Measurements from ENCODE around the gene LARGE1. TPM values are rescaled to one million over a fixed set of nuclear protein-coding genes. Genes with fewer than 3 reads are reported as not detected.

LARGE1 gene
- total and polyA plus RNA-seq, 2 of the 13 experiments (the other 11 are each of a cell fraction or from before 2014, with no cell fraction given) = 8.4 to 11.0 TPM

GRCh38 chr22:33864723-33865130 lies 55.5 kb downstream of the LARGE1 start (continued):
- TF ChIP-seq ZNF441 (CRISPR knock-in tag; IDR thresholded peaks at IDR 0.05; ENCODE audit: borderline replicate concordance) (no peak), ZNF678 (CRISPR knock-in tag; IDR thresholded peaks at IDR 0.05) (no peak), ZNF737 (CRISPR knock-in tag; IDR thresholded peaks at IDR 0.05; ENCODE audit: borderline replicate concordance) (no peak), ZBTB34 (CRISPR knock-in tag; IDR thresholded peaks at IDR 0.05) (no peak), ZMYM2 (CRISPR knock-in tag; IDR thresholded peaks at IDR 0.05) (no peak), CREBL2 (CRISPR knock-in tag; IDR thresholded peaks at IDR 0.05; ENCODE audit: borderline replicate concordance) (no peak), ZNF546 (CRISPR knock-in tag; conservative IDR thresholded peaks at IDR 0.05) (no peak), ZNF350 (CRISPR knock-in tag; IDR thresholded peaks at IDR 0.05; ENCODE audit: borderline replicate concordance, low read depth) (0 out of 2 replicates have a peak, but pooled peaks have one; percentile 30), CEBPG (CRISPR knock-in tag; IDR thresholded peaks at IDR 0.05) (peak; percentile 76), CCDC6 (CRISPR knock-in tag; IDR thresholded peaks at IDR 0.05) (no peak), ZNF274 (CRISPR knock-in tag; IDR thresholded peaks at IDR 0.05) (no peak), RARA (CRISPR knock-in tag; IDR thresholded peaks at IDR 0.05) (no peak), ZNF17 (CRISPR knock-in tag; IDR thresholded peaks at IDR 0.05) (no peak), FOXA1 (IDR thresholded peaks at IDR 0.05) (no peak), FOXA1 (CRISPR knock-in tag; IDR thresholded peaks at IDR 0.05) (no peak), NCOA5 (CRISPR knock-in tag; IDR thresholded peaks at IDR 0.05) (no peak), FOXK2 (IDR thresholded peaks at IDR 0.05) (no peak), RAD51 (IDR thresholded peaks at IDR 0.05; ENCODE audit: borderline replicate concordance) (no peak), ZNF292 (CRISPR knock-in tag; IDR thresholded peaks at IDR 0.05; ENCODE audit: borderline replicate concordance, low read depth) (0 out of 2 replicates have a peak, but pooled peaks have one; percentile 54), ZNF484 (CRISPR knock-in tag; IDR thresholded peaks at IDR 0.05; ENCODE audit: borderline replicate concordance, low read depth) (no peak), DMTF1 (CRISPR knock-in tag; IDR thresholded peaks at IDR 0.05) (no peak), PLRG1 (conservative IDR thresholded peaks at IDR 0.05) (no peak), BCL6 (CRISPR knock-in tag; IDR thresholded peaks at IDR 0.05) (no peak), ZBTB42 (CRISPR knock-in tag; IDR thresholded peaks at IDR 0.05) (no peak), HES4 (CRISPR knock-in tag; IDR thresholded peaks at IDR 0.05; ENCODE audit: borderline replicate concordance) (no peak), CEBPB (IDR thresholded peaks at IDR 0.05; ENCODE audit: borderline replicate concordance, low read depth, low read length) (peak; percentile 90), ZNF691 (CRISPR knock-in tag; IDR thresholded peaks at IDR 0.05; ENCODE audit: borderline replicate concordance, low read depth) (no peak), ZNF567 (CRISPR knock-in tag; IDR thresholded peaks at IDR 0.05; ENCODE audit: borderline replicate concordance) (no peak), KAT7 (CRISPR knock-in tag; IDR thresholded peaks at IDR 0.05; ENCODE audit: borderline replicate concordance) (no peak), ZNF263 (CRISPR knock-in tag; IDR thresholded peaks at IDR 0.05) (no peak), IRF2 (CRISPR knock-in tag; IDR thresholded peaks at IDR 0.05) (0 out of 2 replicates have a peak, but pooled peaks have one; percentile 26)
